Stromal cell of bone marrow (primary cell): Measurements from ENCODE around the gene CNP.
A peak's percentile ranks its signal among the peaks of the same experiment; 100 is the strongest.
"Not testable (repeated sequence)": the region's sequence is repeated elsewhere in the genome, so short reads cannot be mapped to it uniquely, and the experiment has no call there.

Source experiments
- DNase-seq: peaks from one replicate; pipeline ENCODE4 v3.0.0-alpha.2; 2012; ENCODE audit warnings: low read depth

Gene CNP

GRCh38 chr17:42002792-42003301, 36.3 kb downstream of the CNP start:
- DNase-seq = no peak

- DNase-seq = no peak
Measured at GRCh38 chr17:42005166-42005565, 38.6 kb downstream of the CNP start.

DNA sequence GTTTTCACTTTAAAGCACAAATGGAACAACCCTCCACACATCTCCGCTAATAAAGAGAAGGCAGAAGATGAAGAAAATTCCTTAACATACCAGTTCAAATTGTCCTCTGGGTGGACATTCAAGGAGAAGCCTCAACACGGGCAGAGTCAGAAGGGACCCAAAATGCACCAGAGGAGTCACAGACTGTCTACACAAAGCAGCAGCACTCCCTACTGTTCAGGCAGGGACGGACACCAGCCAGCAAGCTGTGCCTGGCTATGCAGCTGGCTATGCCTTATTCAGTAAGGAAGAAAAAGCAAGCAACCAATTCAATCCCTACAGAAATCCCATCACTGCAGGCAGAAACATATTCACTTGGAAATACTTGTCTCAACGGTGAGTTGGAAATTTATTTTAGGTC, 42.6 kb downstream of the CNP start:
- DNase-seq = no peak

DNA sequence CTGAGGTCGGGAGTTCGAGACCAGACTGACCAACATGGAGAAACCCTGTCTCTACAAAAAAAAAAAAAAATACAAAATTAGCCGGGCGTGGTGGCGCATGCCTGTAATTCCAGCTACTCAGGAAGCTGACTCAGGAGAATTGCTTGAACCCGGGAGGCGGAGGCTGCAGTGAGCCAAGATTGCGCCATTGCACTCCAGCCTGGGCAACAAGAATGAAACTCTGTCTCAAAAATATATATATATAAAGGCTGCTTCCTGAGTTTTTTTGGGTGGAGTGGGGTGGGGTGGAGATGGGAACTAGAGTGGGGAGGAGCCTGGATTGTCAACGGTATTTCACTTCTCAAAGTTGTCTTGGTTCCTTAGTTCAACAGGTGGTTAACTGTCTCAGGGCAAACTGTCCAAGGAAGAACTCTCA, 43.7 kb downstream of the CNP start:
- not testable (repeated sequence) for DNase-seq

GRCh38 chr17:42010898-42011516, 44.4 kb downstream of the CNP start:
- no peak for DNase-seq

- DNase-seq = not testable (repeated sequence)
Measured at GRCh38 chr17:42012363-42012762, 45.8 kb downstream of the CNP start.

GRCh38 chr17:42013740-42014139, 47.1 kb downstream of the CNP start:
- not testable (repeated sequence) for DNase-seq

DNA sequence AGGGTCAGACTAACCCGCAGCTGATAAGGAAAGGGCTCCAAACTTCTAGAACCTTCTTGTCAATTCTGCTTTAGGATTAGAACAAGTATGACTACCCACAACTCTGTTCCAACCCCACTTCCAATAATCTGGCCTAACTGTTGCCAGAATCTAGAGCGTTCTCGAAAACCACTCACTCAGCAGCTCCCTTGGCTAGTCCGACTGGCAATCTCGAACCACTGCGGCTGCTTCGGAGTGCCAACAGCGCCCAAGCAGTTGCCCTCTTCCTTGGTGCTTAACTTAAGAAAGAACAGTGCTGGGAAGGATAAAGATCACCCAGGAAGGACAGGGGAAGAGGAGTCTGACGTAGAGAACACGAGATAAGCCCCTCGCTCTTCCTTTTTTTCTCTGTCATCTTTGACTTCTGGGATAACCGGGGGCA, 49.8 kb downstream of the CNP start:
- no peak for DNase-seq

DNA sequence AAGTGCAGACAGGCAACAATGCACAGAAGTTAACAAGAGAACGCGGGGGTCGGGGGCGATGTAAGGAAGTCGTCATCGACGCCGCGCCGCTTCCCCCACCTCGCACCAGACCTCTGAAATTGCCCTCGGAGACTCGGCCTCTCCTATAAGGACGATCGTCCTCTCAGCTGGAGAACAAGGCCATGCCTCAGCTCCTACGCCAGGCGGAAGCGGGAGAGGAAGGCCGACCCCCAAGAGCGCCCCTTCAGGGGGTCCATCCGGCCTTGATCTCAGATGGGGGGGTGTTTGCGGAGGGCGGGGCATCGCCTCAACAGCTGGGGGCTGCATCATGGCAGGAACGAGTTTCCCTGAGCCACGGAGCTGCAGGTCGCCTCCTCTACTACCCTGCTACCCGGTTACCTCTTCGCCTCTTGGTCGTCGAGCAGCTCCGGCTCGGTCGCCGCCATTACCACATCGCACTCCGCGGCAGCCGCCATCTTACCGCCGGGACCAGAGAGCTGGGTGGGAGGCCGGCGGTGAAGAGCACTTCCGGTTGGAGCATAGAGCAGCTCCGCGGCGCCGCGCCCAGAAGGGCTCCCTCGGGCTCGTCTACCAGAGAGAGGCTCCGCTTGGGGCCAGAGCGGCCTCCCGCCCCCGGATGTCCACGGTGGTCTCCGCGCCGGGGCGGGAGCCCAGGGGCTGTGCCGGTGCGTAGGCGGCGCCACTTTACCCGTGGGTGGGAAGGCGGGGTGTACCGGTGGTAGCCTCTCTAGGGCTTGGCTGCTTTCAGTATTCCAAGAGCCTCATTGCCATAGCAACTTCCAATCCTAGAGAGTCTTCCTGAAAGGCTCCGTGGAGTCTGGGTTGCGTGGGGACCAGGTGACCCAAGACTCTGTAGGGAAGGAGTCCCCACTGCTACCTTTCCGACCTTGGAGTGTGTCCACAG, 50.6 kb downstream of the CNP start, which contains the start of gene DNAJC7:
Gene DNAJC7, minus strand, starts transcription at position 499 of the 925 bp plus-strand sequence. Its CDS starts 23 bp downstream, at position 476.
- peak; percentile 83 for DNase-seq

- DNase-seq = no peak
Measured at GRCh38 chr17:42017866-42018200, 51.2 kb downstream of the CNP start.

DNA sequence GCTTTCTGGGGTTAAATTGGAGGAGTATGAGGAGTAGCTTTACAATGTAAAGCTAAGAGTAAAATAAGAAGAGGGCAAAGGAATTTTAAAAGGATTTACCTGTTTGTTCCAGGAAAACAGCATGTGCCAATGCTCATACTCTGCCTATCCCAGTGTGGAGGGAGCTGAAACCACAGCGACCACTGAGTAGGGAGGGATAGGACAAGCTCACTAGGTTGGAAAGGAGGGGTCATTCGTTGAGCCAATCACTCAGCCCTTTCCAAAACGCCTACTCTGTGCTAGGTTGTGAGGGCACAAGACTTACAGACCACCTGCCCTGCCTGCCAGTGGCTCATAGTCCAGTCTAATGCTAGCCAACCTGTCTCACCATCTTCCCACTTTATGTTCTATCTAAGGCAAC, 51.7 kb downstream of the CNP start:
- no peak for DNase-seq

DNA sequence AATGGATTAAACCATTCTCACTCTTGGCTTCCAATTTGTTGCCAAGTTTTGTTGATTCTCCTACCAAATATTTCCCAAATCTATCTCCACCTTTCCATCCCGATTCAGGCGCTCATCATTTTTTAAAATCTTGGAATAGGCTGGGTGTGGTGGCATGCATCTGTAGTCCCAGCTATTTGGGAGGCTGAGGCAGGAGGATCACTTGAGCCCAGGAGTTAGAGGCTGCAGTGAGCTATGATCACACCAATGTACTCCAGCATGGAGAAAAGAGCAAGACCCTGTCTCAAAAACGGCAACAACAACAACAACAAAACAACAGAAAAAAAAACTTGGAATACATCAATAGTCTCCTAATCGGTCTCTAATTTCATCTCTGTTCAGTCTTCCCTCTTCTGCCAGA, 52.4 kb downstream of the CNP start:
- no peak for DNase-seq

DNA sequence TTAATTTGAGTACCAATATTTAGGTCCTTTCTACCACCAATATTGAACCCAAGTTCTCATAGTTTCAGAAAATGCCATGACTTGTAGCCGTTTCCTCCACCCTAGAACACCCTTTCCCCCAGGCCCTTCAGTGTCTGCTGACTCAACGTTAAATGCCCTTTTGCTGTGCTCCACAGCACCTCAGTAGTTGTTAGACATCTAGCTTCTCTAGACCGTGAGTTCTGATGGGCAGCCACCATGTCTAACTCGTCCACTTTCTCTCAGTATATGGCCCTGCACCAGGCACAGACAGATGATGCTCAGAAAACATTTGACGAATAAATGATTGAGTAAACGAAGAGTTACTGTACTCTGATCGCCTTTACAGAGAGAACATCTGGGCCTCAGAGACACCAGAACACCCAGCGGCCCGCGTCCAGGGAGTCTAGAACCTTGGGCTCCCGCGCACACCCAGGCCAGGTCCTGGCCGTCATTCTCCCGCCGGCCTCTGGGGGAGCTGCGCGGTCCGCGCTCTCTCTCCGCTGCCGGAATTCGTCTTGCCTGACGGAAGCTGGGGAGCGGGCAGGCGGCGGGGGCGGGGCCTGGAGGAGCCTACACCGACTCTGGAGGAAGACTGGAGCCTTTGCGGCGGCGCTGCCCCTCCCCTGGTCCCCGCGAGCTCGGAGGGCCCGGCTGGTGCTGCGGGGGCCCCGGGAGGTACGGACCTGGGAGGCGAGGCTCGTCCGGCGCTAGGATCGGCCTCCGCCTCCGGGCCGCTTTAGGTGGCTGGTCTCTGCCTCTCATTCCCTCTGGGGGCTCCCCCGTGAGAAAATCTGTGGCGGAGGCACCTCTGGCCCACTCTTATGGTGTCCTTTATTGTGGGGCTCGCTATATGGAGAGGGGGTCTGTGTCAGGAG, 53.2 kb downstream of the CNP start, which contains the start of gene NKIRAS2:
Gene NKIRAS2, plus strand, starts transcription at position 582 of the 896 bp plus-strand sequence. CDS start 1,488 bp downstream, outside the sequence.
- peak; percentile 81 for DNase-seq

DNA sequence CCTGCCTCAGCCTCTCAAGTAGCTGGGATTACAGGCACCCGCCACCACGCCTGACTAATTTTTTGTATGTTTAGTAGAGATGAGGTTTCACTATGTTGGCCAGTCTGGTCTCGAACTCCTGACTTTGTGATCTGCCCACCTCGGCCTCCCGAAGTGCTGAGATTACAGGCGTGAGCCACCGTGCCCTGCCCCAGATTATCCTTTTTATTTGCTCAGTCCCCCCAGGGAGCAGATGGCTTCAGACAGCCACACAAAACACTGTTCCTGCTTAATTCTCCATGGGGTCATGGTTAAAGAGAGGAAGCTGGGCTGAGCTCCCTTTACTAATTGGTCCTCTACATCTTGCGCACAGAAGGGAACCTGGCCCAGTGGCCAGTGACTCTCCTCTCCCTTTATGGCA, 54.2 kb downstream of the CNP start:
- not testable (repeated sequence) for DNase-seq

GRCh38 chr17:42023524-42024349, 57.1 kb downstream of the CNP start:
- no peak for DNase-seq

DNA sequence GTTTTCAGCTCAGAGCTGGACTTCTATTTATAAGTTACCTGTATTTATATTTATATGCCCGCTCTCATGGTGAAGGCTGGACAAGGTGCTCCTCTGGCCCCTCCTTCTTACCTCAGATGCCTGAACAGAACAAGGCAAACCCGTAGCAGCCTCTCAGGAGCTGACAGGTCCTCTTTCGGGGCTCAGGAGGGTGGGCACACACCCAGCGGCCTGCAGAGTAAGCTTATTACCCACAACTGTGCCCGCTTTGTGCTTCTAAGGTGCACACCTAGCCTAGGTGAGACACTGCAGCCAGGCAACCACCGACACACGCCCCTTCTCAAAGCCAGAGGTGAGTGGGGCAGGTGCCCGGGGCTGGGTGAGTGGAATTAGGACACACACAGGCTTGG, 58.6 kb downstream of the CNP start:
- no peak for DNase-seq

DNA sequence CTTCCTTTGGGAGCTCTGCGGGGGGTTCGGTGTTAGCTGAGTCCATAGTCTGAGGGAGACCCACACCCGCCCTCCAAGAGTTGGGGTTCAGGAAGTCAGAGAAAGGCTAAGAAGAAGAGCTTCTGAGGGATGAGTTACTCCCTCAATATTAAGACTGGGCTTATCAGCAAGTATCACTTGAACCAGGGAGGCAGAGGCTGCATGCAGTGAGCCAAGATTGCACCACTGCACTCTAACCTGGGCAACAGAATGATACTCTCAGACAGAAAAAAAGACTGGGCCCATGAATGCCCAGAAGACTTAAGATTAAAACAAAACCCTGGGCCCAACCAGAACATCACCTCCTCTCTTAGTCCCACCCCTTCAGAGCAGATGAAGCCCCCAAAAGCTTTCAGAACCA, 59.3 kb downstream of the CNP start:
- no peak for DNase-seq

- no peak for DNase-seq
Measured at GRCh38 chr17:42026857-42027589, 60.4 kb downstream of the CNP start.
